ENCODE data around the gene ZBTB39.

The ZBTB39 gene

DNA sequence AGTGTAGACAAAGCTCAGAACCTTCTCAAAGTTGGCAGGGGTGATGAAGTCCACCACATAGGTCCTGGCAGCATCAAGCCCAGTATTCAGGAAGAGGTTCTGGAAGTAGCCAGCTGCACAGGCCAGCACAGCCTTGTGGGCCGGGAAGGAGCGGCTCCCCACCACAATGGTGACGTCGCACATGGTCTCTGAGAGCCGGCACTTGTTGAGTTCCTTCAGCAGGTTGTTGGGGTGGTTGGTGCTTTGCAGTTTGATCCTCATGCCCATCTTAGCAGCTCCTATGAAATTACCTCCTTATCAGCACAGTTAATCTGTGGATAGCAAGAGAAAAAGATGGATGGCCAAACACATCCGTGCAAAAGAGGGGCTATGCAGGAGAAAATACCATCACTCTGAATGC lies 1.7 kb downstream of the ZBTB39 start:
- no peak overlapping the region for H3K9ac ChIP-seq (ENCODE audit: low read length)
- H3K36me3 ChIP-seq (replicated peaks; ENCODE audit: low read depth, low read length): peaks cover 17% of the 10 kb centered on the region
- H2AFZ ChIP-seq (ENCODE audit: low read depth, low read length): no peak overlapping the region
- H3K4me3 ChIP-seq (ENCODE audit: low read length): no peak overlapping the region
- no peak for TF ChIP-seq EZH2phosphoT487 (IDR thresholded peaks at IDR 0.05; ENCODE audit: low read depth)
- TF ChIP-seq, protein P1, sequence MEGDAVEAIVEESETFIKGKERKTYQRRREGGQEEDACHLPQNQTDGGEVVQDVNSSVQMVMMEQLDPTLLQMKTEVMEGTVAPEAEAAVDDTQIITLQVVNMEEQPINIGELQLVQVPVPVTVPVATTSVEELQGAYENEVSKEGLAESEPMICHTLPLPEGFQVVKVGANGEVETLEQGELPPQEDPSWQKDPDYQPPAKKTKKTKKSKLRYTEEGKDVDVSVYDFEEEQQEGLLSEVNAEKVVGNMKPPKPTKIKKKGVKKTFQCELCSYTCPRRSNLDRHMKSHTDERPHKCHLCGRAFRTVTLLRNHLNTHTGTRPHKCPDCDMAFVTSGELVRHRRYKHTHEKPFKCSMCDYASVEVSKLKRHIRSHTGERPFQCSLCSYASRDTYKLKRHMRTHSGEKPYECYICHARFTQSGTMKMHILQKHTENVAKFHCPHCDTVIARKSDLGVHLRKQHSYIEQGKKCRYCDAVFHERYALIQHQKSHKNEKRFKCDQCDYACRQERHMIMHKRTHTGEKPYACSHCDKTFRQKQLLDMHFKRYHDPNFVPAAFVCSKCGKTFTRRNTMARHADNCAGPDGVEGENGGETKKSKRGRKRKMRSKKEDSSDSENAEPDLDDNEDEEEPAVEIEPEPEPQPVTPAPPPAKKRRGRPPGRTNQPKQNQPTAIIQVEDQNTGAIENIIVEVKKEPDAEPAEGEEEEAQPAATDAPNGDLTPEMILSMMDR (IDR thresholded peaks at IDR 0.05; ENCODE audit: low read depth, low read length): no peak
- no peak overlapping the region for H3K27ac ChIP-seq (ENCODE audit: low read length)
- peaks cover 15% of the 10 kb centered on the region; the same call in 1 of the 2 replicates for H4K20me1 ChIP-seq (ENCODE audit: insufficient read depth, low read length)
- H3K27me3 ChIP-seq (ENCODE audit: low read depth, low read length): no peaks in the 10 kb centered on the region
- H3K4me2 ChIP-seq (ENCODE audit: low read length): peak overlapping the region; percentile 98; the same call in 1 of the 2 replicates
- H3K79me2 ChIP-seq (ENCODE audit: low read length): peaks cover 47% of the 10 kb centered on the region
- peaks cover 31% of the 10 kb centered on the region for H3K4me1 ChIP-seq (ENCODE audit: low read length)
- no peaks in the 10 kb centered on the region for H3K9me3 ChIP-seq (ENCODE audit: insufficient read depth, low read length)

DNA sequence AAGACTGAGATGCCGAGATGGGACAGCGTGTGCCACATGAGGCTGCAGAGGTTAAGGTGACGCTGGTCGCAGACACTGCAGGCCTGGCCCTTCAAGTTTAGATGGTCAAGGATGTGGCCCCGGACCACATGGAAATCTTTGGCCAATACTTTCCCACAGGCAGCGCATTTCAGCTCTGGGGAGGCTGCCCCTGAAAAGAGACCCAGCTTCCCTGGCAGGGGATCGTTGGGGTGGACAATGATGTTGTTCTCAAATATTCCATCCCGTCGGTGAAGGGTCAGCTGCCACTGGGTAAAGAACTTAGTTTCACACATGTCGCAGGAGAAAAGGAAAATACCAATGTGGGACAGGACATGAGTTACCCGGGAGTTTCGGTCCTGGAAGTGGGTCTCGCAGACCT lies 3.0 kb downstream of the ZBTB39 start:
- Histone ChIP-seq H2AFZ (ENCODE audit: low read depth, low read length) (no peak overlapping the region), H3K4me3 (ENCODE audit: low read length) (no peak overlapping the region), H3K36me3 (replicated peaks; ENCODE audit: low read depth, low read length) (peaks cover 21% of the 10 kb centered on the region), H3K4me2 (ENCODE audit: low read length) (no peak overlapping the region), H4K20me1 (ENCODE audit: insufficient read depth, low read length) (peaks cover 18% of the 10 kb centered on the region; the same call in 1 of the 2 replicates), H3K27me3 (ENCODE audit: low read depth, low read length) (no peaks in the 10 kb centered on the region), H3K9ac (ENCODE audit: low read length) (no peak overlapping the region), H3K27ac (ENCODE audit: low read length) (no peak overlapping the region), H3K4me1 (ENCODE audit: low read length) (peaks cover 43% of the 10 kb centered on the region), H3K79me2 (ENCODE audit: low read length) (peaks cover 57% of the 10 kb centered on the region), H3K9me3 (ENCODE audit: insufficient read depth, low read length) (no peaks in the 10 kb centered on the region)
- TF ChIP-seq, protein P1 (IDR thresholded peaks at IDR 0.05; ENCODE audit: low read depth, low read length): no peak
- no peak for TF ChIP-seq EZH2phosphoT487 (IDR thresholded peaks at IDR 0.05; ENCODE audit: low read depth)

- Histone ChIP-seq H2AFZ (ENCODE audit: low read depth, low read length) (no peak overlapping the region), H3K4me1 (ENCODE audit: low read length) (peaks cover 40% of the 10 kb centered on the region), H3K9ac (ENCODE audit: low read length) (no peak overlapping the region), H3K27me3 (ENCODE audit: low read depth, low read length) (no peaks in the 10 kb centered on the region), H3K9me3 (ENCODE audit: insufficient read depth, low read length) (no peaks in the 10 kb centered on the region), H3K27ac (ENCODE audit: low read length) (no peak overlapping the region), H3K4me3 (ENCODE audit: low read length) (no peak overlapping the region), H3K79me2 (ENCODE audit: low read length) (peaks cover 69% of the 10 kb centered on the region), H3K36me3 (replicated peaks; ENCODE audit: low read depth, low read length) (peaks cover 30% of the 10 kb centered on the region), H4K20me1 (ENCODE audit: insufficient read depth, low read length) (peaks cover 18% of the 10 kb centered on the region; the same call in 1 of the 2 replicates), H3K4me2 (ENCODE audit: low read length) (no peak overlapping the region)
- no peak for TF ChIP-seq EZH2phosphoT487 (IDR thresholded peaks at IDR 0.05; ENCODE audit: low read depth)
- TF ChIP-seq, protein P1 (IDR thresholded peaks at IDR 0.05; ENCODE audit: low read depth, low read length): peak; percentile 90
These were observed 4.9 kb downstream of the ZBTB39 start for GRCh38 chr12:57001448-57001906.

GRCh38 chr12:57000393-57000792 lies 6.0 kb downstream of the ZBTB39 start:
- Histone ChIP-seq H3K36me3 (replicated peaks; ENCODE audit: low read depth, low read length) (peaks cover 30% of the 10 kb centered on the region), H2AFZ (ENCODE audit: low read depth, low read length) (no peak overlapping the region), H3K4me1 (ENCODE audit: low read length) (peaks cover 38% of the 10 kb centered on the region), H3K27me3 (ENCODE audit: low read depth, low read length) (no peaks in the 10 kb centered on the region), H3K79me2 (ENCODE audit: low read length) (peaks cover 61% of the 10 kb centered on the region), H3K9me3 (ENCODE audit: insufficient read depth, low read length) (no peaks in the 10 kb centered on the region), H3K9ac (ENCODE audit: low read length) (no peak overlapping the region), H4K20me1 (ENCODE audit: insufficient read depth, low read length) (peaks cover 18% of the 10 kb centered on the region; the same call in 1 of the 2 replicates), H3K4me3 (ENCODE audit: low read length) (no peak overlapping the region), H3K4me2 (ENCODE audit: low read length) (no peak overlapping the region; the same call in 1 of the 2 replicates), H3K27ac (ENCODE audit: low read length) (no peak overlapping the region)
- no peak for TF ChIP-seq EZH2phosphoT487 (IDR thresholded peaks at IDR 0.05; ENCODE audit: low read depth)
- TF ChIP-seq, protein P1 (IDR thresholded peaks at IDR 0.05; ENCODE audit: low read depth, low read length): no peak
